DMS53 (cell line): Measurements from ENCODE around the gene HOXC10.

Source experiments
- DNase-seq: peaks from one replicate; lab custom pipeline; 2025; lab: John Stamatoyannopoulos, UW

The HOXC10 gene

GRCh38 chr12:53950789-53951576, 34.0 kb upstream of the HOXC10 start:
- no peak for DNase-seq

- no peak for DNase-seq
Measured at GRCh38 chr12:53951577-53952334, 33.2 kb upstream of the HOXC10 start.

- DNase-seq: no peak
Measured at GRCh38 chr12:53952335-53952694, 32.6 kb upstream of the HOXC10 start.

GRCh38 chr12:53952871-53953734, 31.8 kb upstream of the HOXC10 start:
- no peak for DNase-seq

GRCh38 chr12:53953831-53954693, 30.9 kb upstream of the HOXC10 start:
- no peak for DNase-seq

- no peak for DNase-seq
Measured at GRCh38 chr12:53954694-53955035, 30.3 kb upstream of the HOXC10 start, which contains the start of gene HOXC12. Gene HOXC12, plus strand, starts transcription at chr12:53954903. Its CDS starts 27 bp downstream, at chr12:53954930.

GRCh38 chr12:53955036-53955775, 29.7 kb upstream of the HOXC10 start:
- DNase-seq: no peak

- no peak for DNase-seq
Measured at GRCh38 chr12:53955776-53956250, 29.1 kb upstream of the HOXC10 start.

GRCh38 chr12:53956251-53956887, 28.6 kb upstream of the HOXC10 start:
- no peak for DNase-seq

- DNase-seq: no peak
Measured at GRCh38 chr12:53956914-53957536, 27.9 kb upstream of the HOXC10 start.

GRCh38 chr12:53958128-53958527, 26.8 kb upstream of the HOXC10 start:
- no peak for DNase-seq

GRCh38 chr12:53959314-53959713, 25.6 kb upstream of the HOXC10 start:
- no peak for DNase-seq

- no peak for DNase-seq
Measured at GRCh38 chr12:53960187-53961024, 24.5 kb upstream of the HOXC10 start.

GRCh38 chr12:53961025-53961761, 23.8 kb upstream of the HOXC10 start:
- DNase-seq: no peak

- no peak for DNase-seq
Measured at GRCh38 chr12:53963005-53963404, 21.9 kb upstream of the HOXC10 start.

GRCh38 chr12:53963434-53964314, 21.3 kb upstream of the HOXC10 start:
- no peak for DNase-seq

- DNase-seq: no peak
Measured at GRCh38 chr12:53964315-53964713, 20.6 kb upstream of the HOXC10 start.
